Immature natural killer cell (primary cell): Measurements from ENCODE around the gene ZRANB1. TPM values are rescaled to one million over a fixed set of nuclear protein-coding genes. Genes with fewer than 3 reads are reported as not detected.
"Not testable (repeated sequence)": the region's sequence is repeated elsewhere in the genome, so short reads cannot be mapped to it uniquely, and the experiment has no call there.

Experiments used
- DNase-seq, 3 donors: peaks; one replicate each; pipeline ENCODE4 v3.0.0; 2022; ENCODE audit warnings: mixed read lengths in 1 of 3
- H3K27ac Mint-ChIP-seq, 6 donors: one replicate each; pipeline ENCODE4 v1.8.0; 2020; ENCODE audit warnings: mixed read lengths in 6 of 6, mild to moderate bottlenecking in 5 of 6, inconsistent platforms in 4 of 6, moderate library complexity in 3 of 6
- H3K27me3 Mint-ChIP-seq, 3 donors: one replicate each; pipeline ENCODE4 v1.8.0; 2020 to 2021; ENCODE audit warnings: low read depth in 3 of 3, mild to moderate bottlenecking in 3 of 3, mixed read lengths in 3 of 3, moderate library complexity in 3 of 3, inconsistent platforms in 1 of 3
- H3K36me3 Mint-ChIP-seq, 3 donors: one replicate each; pipeline ENCODE4 v1.8.0; 2020; ENCODE audit warnings: mixed read lengths in 3 of 3, inconsistent platforms in 2 of 3, mild to moderate bottlenecking in 2 of 3
- H3K4me1 Mint-ChIP-seq, 2 donors: one replicate each; pipeline ENCODE4 v1.8.0; 2020; ENCODE audit warnings: inconsistent platforms in 2 of 2, mild to moderate bottlenecking in 2 of 2, mixed read lengths in 2 of 2, moderate library complexity in 1 of 2
- H3K4me3 Mint-ChIP-seq, 5 donors: one replicate each; pipeline ENCODE4 v1.8.0; 2020; ENCODE audit warnings: mild to moderate bottlenecking in 5 of 5, mixed read lengths in 5 of 5, inconsistent platforms in 3 of 5, moderate library complexity in 3 of 5
- H3K9me3 Mint-ChIP-seq, 6 donors: one replicate each; pipeline ENCODE4 v1.8.0; 2020; ENCODE audit warnings: mild to moderate bottlenecking in 6 of 6, mixed read lengths in 6 of 6, inconsistent platforms in 4 of 6, moderate library complexity in 3 of 6
- polyA plus RNA-seq, 3 donors: library from polyadenylated mRNA; unstranded; fragments of 300-500 nt; fragmentation: Illumina TruSeq; gene quantifications; one replicate each; pipeline ENCODE4 v1.2.3, GENCODE V29; 2021

ZRANB1 gene
- polyA plus RNA-seq, 3 donors from 2014 or later = 3.8 to 7.1 (median 5.6) TPM

DNA sequence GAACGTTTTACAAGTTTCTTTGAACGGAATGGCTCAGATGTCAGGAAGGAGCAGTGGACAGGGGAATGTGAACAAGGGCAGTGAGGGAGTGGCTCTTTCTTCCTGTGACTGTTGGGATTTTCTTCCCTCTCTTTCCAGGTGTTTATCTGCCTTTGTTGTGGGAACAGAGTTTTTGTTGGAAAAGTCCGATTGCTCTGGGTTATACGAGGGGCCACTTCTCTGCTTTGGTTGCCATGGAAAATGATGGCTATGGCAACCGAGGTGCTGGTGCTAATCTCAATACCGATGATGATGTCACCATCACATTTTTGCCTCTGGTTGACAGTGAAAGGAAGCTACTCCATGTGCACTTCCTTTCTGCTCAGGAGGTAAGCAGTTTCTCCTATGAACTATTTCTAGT lies 41.4 kb downstream of the ZRANB1 start:
- H3K4me1 Mint-ChIP-seq = peaks cover 23 to 45% of the 10 kb centered on the region in 2 donors
- no peaks in the 10 kb centered on the region for H3K9me3 Mint-ChIP-seq
- peaks cover 0 to 22% (median 2%) of the 10 kb centered on the region in 3 donors for H3K27me3 Mint-ChIP-seq
- peak overlapping the region; percentile 15 to 85 (median 58) for H3K27ac Mint-ChIP-seq
- peaks cover 13 to 41% (median 32%) of the 10 kb centered on the region in 3 donors for H3K36me3 Mint-ChIP-seq
- no peak for DNase-seq
- no peak overlapping the region for H3K4me3 Mint-ChIP-seq

DNA sequence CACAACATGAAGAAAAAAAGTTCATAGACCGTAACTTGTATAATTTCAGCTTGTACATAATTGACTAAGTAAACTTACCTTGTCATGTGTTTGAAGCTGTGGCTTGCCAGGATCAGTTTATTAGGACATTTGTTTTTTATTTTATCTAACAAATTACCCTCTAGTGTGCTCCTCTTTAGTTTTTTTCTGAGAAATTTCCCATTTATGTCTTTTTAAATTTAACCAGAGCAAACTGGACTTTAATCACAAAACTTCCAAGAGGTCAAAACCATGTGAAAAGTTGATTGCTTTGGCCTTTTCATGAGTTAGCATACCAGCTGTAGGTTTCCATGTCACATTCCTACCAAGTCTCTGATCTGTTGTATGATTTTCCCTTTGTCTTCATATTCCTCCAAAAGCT lies 42.5 kb downstream of the ZRANB1 start:
- H3K36me3 Mint-ChIP-seq = peaks cover 9 to 51% (median 42%) of the 10 kb centered on the region in 3 donors
- peaks cover 2 to 21% (median 3%) of the 10 kb centered on the region in 3 donors for H3K27me3 Mint-ChIP-seq
- no peak overlapping the region for H3K4me3 Mint-ChIP-seq
- peaks cover 17 to 36% of the 10 kb centered on the region in 2 donors for H3K4me1 Mint-ChIP-seq
- peak overlapping the region in 5 of 6 donors; percentile 24 to 78 (median 55) for H3K27ac Mint-ChIP-seq
- no peak for DNase-seq
- no peaks in the 10 kb centered on the region for H3K9me3 Mint-ChIP-seq

DNA sequence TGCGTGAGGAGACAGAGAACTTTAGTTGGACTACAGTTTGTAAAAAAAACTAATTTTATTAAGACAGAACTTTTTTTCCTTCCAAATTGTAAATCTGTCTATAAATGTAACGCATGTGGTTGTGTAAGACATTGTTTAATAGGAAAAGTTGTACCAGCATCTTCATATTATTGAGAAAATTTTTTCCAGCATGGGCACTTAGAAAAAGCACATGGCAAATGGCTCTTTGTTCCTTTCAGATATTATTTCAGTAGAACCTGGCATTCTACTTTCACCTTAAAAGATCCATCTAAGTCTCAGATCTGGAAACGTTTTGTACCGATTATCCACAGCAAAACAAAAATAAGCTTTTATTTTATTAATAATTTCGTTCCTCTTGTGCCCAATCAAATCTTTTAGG lies 43.2 kb downstream of the ZRANB1 start:
- DNase-seq = no peak
- Mint-ChIP-seq H3K27ac (peak overlapping the region in 5 of 6 donors; percentile 49 to 85 (median 55)), H3K9me3 (no peaks in the 10 kb centered on the region), H3K4me1 (peaks cover 14 to 28% of the 10 kb centered on the region in 2 donors), H3K27me3 (peaks cover 2 to 21% (median 3%) of the 10 kb centered on the region in 3 donors), H3K36me3 (peaks cover 8 to 55% (median 45%) of the 10 kb centered on the region in 3 donors), H3K4me3 (no peak overlapping the region)

DNA sequence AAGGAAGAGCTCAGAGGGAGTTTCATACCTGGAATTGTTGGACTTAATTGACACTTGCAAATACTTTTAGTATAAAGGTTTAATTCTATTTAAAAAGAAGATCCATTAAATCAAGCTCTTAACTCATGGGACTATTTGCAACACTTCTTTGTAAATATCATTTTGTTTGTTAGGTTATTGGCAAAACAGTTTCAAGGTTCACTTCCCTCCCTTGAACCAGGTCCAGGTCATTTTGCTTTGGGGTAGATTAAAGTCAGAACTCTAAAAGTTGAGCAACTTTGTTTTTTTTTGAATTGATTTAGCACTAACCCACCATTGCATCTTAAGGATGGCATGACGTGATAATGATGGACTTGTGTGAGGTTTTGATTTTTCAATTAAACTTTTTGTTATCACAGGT lies 45.9 kb downstream of the ZRANB1 start:
- DNase-seq = no peak
- peak overlapping the region in 2 of 6 donors; percentile 27 to 74 for H3K27ac Mint-ChIP-seq
- no peak overlapping the region for H3K4me3 Mint-ChIP-seq
- H3K4me1 Mint-ChIP-seq = peaks cover 10 to 11% of the 10 kb centered on the region in 2 donors
- H3K36me3 Mint-ChIP-seq = peaks cover 12 to 58% (median 35%) of the 10 kb centered on the region in 3 donors
- peaks cover under 1 to 21% (median 5%) of the 10 kb centered on the region in 3 donors for H3K27me3 Mint-ChIP-seq
- H3K9me3 Mint-ChIP-seq = no peaks in the 10 kb centered on the region

DNA sequence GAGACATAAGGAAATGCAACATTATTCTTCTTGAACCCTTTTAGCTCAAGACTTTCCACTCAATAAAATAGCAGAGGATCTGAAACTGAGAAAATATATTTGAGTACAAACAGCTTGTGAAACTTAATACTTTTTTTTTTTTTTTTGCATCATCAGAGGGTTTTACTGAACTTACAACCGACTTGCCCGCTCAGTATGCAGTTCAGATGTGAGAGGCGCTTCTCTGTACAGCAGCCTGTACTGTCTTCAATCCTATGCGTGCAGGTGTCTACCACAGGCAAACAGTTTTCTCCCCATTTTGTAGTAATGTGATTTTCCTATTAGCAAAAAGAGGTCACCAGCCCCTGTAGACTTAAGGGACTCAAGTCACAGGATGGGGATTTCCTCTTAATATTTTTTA lies 46.8 kb downstream of the ZRANB1 start:
- Mint-ChIP-seq H3K27me3 (peaks cover 2 to 23% (median 5%) of the 10 kb centered on the region in 3 donors), H3K27ac (peak overlapping the region in 2 of 6 donors; percentile 20 to 21), H3K36me3 (peaks cover 12 to 56% (median 27%) of the 10 kb centered on the region in 3 donors)
- H3K4me1 Mint-ChIP-seq, DNase-seq, H3K9me3 Mint-ChIP-seq, H3K4me3 Mint-ChIP-seq: not testable (repeated sequence)

DNA sequence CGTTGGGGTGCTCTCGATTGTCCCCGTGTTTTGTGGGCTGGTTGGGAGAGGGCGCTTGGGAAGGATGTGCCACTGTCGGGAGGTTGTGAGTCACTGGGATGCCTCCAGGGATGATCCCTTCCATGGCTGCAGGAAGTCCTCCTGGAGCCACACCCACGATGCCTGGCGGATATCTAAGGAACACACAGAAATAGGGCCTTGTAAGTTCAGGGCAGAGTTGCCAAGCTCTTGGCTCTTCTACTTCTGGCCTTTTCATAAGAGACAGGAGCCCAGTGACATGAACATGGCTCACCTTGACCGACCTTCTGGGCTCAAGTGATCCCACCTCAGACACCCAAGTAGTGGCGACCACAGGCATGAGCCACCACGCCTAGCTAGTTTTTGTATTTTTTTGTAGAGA lies 47.6 kb downstream of the ZRANB1 start:
- no peak overlapping the region for H3K4me3 Mint-ChIP-seq

DNA sequence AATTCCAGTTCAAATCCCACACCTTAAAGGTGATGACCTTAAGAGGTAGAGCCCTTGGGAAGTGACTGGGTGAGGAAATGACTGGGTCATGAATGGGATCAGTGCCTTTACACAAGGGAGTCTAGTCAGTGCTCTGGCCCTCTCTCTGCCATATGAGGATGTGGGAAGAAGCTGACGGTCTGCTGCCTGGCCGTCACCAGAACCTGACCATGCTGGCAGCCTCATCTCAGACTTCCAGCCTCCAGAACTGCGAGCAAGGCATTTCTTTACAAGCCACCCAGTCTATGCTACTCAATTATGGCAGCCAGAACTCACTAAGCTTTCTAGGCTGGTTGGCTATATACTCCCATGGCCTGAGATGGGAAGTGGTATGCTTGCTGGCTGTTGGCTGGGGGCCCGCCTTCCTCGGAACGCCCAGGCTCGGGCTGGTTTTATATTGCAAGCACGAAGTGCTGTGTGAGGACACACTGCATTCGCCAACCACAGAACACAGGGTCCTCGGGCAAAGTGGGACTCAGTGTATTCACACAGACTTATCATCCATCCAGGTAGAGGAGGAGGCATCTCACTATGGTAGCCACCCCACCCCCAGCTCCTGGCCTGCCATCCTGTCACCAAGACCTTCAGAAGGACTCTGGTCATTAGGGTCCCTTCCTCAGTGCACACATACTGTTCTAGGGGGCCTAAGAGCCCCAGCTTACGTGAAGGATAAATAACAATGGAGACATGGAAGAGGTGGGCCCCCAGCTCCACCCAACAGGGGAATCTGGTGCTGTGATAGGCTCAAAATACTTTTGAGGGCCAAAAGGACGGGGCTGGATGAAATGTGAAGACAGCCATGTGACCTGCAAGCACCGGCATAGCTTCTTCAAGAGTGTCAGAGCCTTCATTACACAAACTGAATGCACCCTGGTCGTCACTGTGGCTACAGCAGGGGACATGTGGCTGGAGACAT lies 49.0 kb downstream of the ZRANB1 start:
- no peak for DNase-seq
- Mint-ChIP-seq H3K27ac (peak overlapping the region in 5 of 6 donors; percentile 21 to 71 (median 40)), H3K9me3 (no peaks in the 10 kb centered on the region), H3K36me3 (peaks cover 8 to 50% (median 24%) of the 10 kb centered on the region in 3 donors), H3K4me3 (no peak overlapping the region), H3K4me1 (no peaks in the 10 kb centered on the region), H3K27me3 (peaks cover 5 to 38% (median 5%) of the 10 kb centered on the region in 3 donors)

More for the DNA sequence above, 47.6 kb downstream of the ZRANB1 start:
- H3K27ac Mint-ChIP-seq = peak overlapping the region in 4 of 6 donors; percentile 25 to 49 (median 36)
- no peaks in the 10 kb centered on the region for H3K9me3 Mint-ChIP-seq
- DNase-seq = no peak
- H3K36me3 Mint-ChIP-seq = peaks cover 11 to 59% (median 27%) of the 10 kb centered on the region in 3 donors
- H3K4me1 Mint-ChIP-seq = no peaks in the 10 kb centered on the region
- peaks cover 2 to 27% (median 5%) of the 10 kb centered on the region in 3 donors for H3K27me3 Mint-ChIP-seq

DNA sequence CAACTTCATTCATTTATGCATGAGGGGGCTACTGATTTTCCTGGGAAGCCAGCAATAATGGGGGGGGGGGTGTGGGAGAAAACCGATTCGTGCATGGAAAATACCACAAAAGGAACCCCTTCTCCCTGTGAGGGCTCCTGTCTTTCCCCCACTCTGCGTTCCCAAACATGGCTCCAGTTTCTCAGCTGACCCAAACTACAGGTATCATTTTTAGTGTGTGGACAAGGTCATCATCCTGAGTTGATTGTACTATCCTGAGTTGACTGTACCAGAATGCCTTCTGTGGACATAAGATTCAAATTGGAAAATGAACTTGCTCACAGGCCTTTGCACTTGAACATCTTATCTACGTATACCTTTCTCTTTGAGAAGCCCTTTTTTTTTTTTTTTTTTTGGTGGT lies 49.9 kb downstream of the ZRANB1 start:
- H3K9me3 Mint-ChIP-seq = no peaks in the 10 kb centered on the region
- no peak overlapping the region for H3K4me3 Mint-ChIP-seq
- peak overlapping the region in 2 of 6 donors; percentile 16 to 24 for H3K27ac Mint-ChIP-seq
- peaks cover 8 to 44% (median 24%) of the 10 kb centered on the region in 3 donors for H3K36me3 Mint-ChIP-seq
- H3K27me3 Mint-ChIP-seq = peaks cover 5 to 31% (median 5%) of the 10 kb centered on the region in 3 donors
- no peaks in the 10 kb centered on the region for H3K4me1 Mint-ChIP-seq
- no peak for DNase-seq

DNA sequence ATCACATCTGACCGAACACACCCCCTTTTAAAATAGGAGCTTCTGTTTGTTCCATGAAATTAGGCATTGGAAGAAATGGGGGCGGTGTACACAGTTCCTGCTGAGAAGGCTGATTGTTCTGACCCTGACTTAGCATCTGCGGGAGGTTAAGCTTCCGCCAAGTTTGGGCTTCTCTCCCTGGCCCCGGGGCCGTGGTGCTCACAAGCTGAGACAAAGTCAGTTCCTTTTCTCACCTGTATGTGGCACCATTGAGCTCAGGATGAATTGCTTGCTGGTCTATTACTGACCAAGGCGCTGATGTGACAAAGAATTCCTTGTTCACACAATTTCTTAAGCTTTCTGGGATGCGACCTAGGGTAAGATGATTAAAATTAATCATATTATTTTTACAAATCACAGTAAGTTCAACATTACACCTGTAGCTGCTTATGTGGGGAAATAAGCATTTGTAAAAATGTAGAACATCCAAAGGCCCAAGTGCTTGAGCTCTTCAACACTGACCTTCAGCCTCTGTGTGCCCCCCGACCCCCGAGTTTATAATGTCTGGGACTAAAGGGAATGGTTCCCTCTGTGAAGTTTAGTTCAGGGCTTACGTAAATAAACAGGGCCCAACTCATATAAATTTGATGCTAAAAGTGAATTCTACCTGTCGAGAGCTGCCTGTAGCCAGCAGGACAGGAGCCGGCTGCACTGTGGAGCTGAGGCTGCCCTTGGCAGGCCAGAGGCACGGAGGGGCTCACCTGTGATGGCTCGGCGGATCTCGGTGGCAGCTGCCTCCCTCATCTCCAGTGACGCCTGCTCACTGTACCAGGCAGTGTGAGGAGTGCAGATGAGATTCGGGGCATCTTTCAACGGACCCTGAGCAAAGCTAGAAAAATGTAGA lies 50.8 kb downstream of the ZRANB1 start:
- H3K4me3 Mint-ChIP-seq = peak overlapping the region in 1 of 5 donors; percentile 27
- peaks cover 5 to 31% (median 5%) of the 10 kb centered on the region in 3 donors for H3K27me3 Mint-ChIP-seq
- H3K27ac Mint-ChIP-seq = peak overlapping the region; percentile 31 to 85 (median 75)
- no peaks in the 10 kb centered on the region for H3K4me1 Mint-ChIP-seq
- H3K9me3 Mint-ChIP-seq = no peaks in the 10 kb centered on the region
- peaks cover 5 to 43% (median 19%) of the 10 kb centered on the region in 3 donors for H3K36me3 Mint-ChIP-seq
- DNase-seq = peak; percentile 48 to 52 (median 51)

DNA sequence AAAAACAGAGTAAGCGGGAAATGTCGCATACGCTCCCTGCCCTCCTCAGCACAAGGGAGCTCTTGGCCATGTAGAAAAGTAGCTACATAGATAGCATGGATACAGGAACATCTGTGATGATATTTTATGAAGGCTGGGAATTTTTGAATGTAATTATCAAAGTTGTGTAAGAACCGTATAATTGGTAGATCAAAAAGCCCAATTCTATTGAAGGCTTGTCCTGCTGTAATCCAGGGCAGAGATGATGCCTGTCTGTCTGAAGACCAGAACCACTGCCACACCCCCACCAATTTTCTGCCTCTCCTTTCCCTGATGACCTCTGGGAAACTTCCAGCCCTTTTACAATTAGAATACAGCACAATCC lies 51.4 kb downstream of the ZRANB1 start:
- Mint-ChIP-seq H3K4me3 (peak overlapping the region in 1 of 5 donors; percentile 27), H3K9me3 (no peaks in the 10 kb centered on the region), H3K36me3 (peaks cover 4 to 43% (median 18%) of the 10 kb centered on the region in 3 donors), H3K27me3 (peaks cover 5 to 35% (median 5%) of the 10 kb centered on the region in 3 donors), H3K27ac (peak overlapping the region in 3 of 6 donors; percentile 30 to 76 (median 31)), H3K4me1 (no peaks in the 10 kb centered on the region)
- no peak for DNase-seq

DNA sequence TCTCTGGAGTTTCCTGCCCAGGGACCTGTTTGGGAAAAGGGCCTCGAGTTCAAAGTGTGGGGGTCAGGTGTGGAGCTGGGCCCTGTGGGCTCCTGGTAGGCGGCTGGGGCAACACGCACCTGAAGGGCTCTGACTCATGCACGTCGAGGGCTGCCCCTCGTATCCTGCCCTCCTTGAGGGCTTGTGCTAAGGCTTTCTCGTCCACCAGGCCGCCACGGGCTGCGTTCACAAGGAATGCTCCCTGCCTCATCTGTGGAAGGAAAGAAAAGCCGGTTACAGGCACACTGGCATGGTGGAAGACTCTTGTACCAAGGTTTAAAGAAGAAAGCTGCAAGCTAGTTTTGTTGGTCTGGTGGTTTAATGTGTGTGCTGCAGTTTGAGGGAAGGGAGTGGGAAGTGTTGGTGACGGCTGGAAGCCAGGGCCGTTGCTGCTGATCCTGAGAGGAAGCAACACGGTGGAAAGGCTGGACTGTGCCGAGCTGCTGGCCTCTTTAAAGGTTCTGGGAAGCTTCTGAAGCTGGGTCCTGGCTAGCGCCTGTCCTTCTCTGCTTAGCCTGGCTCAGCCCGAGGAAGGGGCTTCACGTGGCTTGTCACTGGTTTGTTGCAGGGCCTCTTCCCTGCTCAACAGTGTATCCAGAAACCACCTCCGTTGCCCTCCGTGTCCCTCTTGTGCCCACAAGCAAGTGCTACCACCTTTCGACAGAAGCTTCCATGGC lies 52.0 kb downstream of the ZRANB1 start:
- H3K27me3 Mint-ChIP-seq = peaks cover 5 to 35% (median 5%) of the 10 kb centered on the region in 3 donors
- H3K4me3 Mint-ChIP-seq = no peak overlapping the region
- H3K4me1 Mint-ChIP-seq = no peaks in the 10 kb centered on the region
- DNase-seq = no peak
- H3K9me3 Mint-ChIP-seq = no peaks in the 10 kb centered on the region
- H3K36me3 Mint-ChIP-seq = peaks cover 4 to 38% (median 13%) of the 10 kb centered on the region in 3 donors
- H3K27ac Mint-ChIP-seq = peak overlapping the region in 5 of 6 donors; percentile 11 to 76 (median 46)

DNA sequence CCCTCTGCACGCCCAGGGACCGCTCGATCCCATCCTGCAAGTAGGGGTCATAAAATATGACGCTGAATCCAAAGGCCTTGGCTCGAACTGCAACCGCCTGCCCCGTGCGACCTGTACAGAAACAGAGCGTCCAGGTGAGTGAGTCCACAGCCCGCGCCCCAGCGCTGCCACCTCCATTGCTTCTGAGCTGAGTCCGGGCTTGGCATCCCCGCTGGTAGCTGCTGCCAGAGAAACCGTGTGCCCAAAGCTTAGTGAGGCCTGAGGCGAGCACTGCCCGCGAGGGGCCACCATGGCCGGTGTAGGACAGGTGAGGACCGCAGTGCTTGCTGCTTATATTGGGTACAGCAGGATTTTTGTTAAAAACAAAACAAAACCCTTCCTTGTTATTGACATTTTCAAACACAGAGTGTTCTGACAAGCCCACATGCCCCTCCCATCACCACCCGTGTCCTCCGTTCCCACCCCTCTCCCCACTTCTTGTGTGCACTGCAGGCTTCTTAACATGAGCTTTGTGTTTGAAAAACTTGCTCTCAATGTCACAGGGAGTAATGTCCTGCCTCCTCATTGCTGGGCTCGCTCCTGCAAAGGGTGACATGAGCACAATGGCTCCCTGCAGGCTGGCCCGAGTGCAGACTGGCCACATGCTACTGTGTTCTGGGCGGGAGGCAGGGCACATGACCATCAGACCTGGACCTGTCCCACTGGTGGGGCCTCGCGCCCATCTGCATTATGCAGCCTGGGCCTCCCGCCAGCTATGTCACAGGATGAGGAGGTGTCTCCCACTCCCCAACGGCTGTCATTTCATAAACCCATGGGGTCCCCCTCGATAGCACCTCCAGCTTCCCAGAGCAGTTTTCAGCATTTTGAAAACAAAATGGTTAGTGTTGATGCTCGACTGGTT lies 52.9 kb downstream of the ZRANB1 start:
- DNase-seq = no peak
- Mint-ChIP-seq H3K9me3 (no peaks in the 10 kb centered on the region), H3K4me3 (no peak overlapping the region), H3K4me1 (peaks cover 2 to 3% of the 10 kb centered on the region in 2 donors), H3K27ac (peak overlapping the region in 3 of 6 donors; percentile 16 to 76 (median 39)), H3K36me3 (peaks cover 4 to 32% (median 5%) of the 10 kb centered on the region in 3 donors), H3K27me3 (peaks cover 2 to 35% (median 5%) of the 10 kb centered on the region in 3 donors)
